Measurements from ENCODE around the gene C9orf153. TPM values are rescaled to one million over a fixed set of nuclear protein-coding genes. Genes with fewer than 3 reads are reported as not detected.

C9orf153 gene
- total and polyA plus RNA-seq, 2 of the 13 experiments (the other 11 are each of a cell fraction or from before 2014, with no cell fraction given): 0.17 to 0.44 TPM

DNA sequence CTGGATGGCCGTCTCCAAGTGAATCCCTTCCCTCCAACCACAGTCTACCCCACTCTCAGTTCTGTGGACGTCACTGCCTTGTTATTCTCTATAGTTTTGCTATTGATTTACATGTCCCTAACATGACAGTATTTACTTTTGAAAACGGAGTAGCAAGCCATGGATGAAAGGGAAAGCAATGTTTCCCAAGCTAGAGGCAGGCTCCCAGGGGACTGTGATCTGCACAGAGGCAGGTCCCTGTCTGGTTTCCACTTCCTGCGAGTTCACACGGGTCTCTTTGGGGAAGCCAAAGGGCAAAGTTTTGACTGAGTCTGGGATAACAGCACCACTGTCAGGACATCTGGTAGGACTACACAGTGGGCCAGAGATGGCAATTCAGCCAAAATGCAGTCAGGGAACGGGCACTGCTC lies 12.7 kb downstream of the C9orf153 start (continued):
- TF ChIP-seq GABPB1 (CRISPR knock-in tag; IDR thresholded peaks at IDR 0.05) (peak; percentile 22; the same call in 1 of the 2 replicates), LCORL (IDR thresholded peaks at IDR 0.05) (no peak), LCORL (CRISPR knock-in tag; IDR thresholded peaks at IDR 0.05) (peak; percentile 31; the same call in 1 of the 2 replicates), ZFYVE20 (CRISPR knock-in tag; IDR thresholded peaks at IDR 0.05; ENCODE audit: borderline replicate concordance, low read depth) (no peak), ZFP37 (CRISPR knock-in tag; IDR thresholded peaks at IDR 0.05; ENCODE audit: borderline replicate concordance) (no peak), ARNT2 (CRISPR knock-in tag; IDR thresholded peaks at IDR 0.05; ENCODE audit: low read depth) (no peak), SP1 (IDR thresholded peaks at IDR 0.05) (no peak), SP1 (CRISPR knock-in tag; IDR thresholded peaks at IDR 0.05) (no peak), SNAPC2 (CRISPR knock-in tag; IDR thresholded peaks at IDR 0.05) (no peak), ZFP90 (CRISPR knock-in tag; IDR thresholded peaks at IDR 0.05; ENCODE audit: borderline replicate concordance) (no peak), ARID2 (CRISPR knock-in tag; IDR thresholded peaks at IDR 0.05; ENCODE audit: borderline replicate concordance) (no peak), HHEX (CRISPR knock-in tag; IDR thresholded peaks at IDR 0.05) (no peak), ZNF292 (CRISPR knock-in tag; IDR thresholded peaks at IDR 0.05; ENCODE audit: borderline replicate concordance, low read depth) (peak; percentile 59; the same call in 1 of the 2 replicates), ETV5 (CRISPR knock-in tag; IDR thresholded peaks at IDR 0.05; ENCODE audit: borderline replicate concordance) (peak; percentile 44; the same call in 1 of the 2 replicates), HIVEP1 (CRISPR knock-in tag; IDR thresholded peaks at IDR 0.05) (no peak), NFIB (CRISPR knock-in tag; IDR thresholded peaks at IDR 0.05; ENCODE audit: borderline replicate concordance) (no peak)
- TF ChIP-seq, protein P1, sequence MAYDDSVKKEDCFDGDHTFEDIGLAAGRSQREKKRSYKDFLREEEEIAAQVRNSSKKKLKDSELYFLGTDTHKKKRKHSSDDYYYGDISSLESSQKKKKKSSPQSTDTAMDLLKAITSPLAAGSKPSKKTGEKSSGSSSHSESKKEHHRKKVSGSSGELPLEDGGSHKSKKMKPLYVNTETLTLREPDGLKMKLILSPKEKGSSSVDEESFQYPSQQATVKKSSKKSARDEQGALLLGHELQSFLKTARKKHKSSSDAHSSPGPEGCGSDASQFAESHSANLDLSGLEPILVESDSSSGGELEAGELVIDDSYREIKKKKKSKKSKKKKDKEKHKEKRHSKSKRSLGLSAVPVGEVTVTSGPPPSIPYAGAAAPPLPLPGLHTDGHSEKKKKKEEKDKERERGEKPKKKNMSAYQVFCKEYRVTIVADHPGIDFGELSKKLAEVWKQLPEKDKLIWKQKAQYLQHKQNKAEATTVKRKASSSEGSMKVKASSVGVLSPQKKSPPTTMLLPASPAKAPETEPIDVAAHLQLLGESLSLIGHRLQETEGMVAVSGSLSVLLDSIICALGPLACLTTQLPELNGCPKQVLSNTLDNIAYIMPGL (CRISPR knock-in tag; IDR thresholded peaks at IDR 0.05; ENCODE audit: borderline replicate concordance in 1 of 2, low read depth in 1 of 2): peak in 1 of 2 experiments; percentile 30; a peak in 2 of 4 replicates
- TF ChIP-seq, protein P2, sequence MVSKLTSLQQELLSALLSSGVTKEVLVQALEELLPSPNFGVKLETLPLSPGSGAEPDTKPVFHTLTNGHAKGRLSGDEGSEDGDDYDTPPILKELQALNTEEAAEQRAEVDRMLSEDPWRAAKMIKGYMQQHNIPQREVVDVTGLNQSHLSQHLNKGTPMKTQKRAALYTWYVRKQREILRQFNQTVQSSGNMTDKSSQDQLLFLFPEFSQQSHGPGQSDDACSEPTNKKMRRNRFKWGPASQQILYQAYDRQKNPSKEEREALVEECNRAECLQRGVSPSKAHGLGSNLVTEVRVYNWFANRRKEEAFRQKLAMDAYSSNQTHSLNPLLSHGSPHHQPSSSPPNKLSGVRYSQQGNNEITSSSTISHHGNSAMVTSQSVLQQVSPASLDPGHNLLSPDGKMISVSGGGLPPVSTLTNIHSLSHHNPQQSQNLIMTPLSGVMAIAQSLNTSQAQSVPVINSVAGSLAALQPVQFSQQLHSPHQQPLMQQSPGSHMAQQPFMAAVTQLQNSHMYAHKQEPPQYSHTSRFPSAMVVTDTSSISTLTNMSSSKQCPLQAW (CRISPR knock-in tag; IDR thresholded peaks at IDR 0.05): no peak
- TF ChIP-seq, protein P3, sequence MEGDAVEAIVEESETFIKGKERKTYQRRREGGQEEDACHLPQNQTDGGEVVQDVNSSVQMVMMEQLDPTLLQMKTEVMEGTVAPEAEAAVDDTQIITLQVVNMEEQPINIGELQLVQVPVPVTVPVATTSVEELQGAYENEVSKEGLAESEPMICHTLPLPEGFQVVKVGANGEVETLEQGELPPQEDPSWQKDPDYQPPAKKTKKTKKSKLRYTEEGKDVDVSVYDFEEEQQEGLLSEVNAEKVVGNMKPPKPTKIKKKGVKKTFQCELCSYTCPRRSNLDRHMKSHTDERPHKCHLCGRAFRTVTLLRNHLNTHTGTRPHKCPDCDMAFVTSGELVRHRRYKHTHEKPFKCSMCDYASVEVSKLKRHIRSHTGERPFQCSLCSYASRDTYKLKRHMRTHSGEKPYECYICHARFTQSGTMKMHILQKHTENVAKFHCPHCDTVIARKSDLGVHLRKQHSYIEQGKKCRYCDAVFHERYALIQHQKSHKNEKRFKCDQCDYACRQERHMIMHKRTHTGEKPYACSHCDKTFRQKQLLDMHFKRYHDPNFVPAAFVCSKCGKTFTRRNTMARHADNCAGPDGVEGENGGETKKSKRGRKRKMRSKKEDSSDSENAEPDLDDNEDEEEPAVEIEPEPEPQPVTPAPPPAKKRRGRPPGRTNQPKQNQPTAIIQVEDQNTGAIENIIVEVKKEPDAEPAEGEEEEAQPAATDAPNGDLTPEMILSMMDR (CRISPR knock-in tag; IDR thresholded peaks at IDR 0.05): peak; percentile 79
- TF ChIP-seq, protein P4, sequence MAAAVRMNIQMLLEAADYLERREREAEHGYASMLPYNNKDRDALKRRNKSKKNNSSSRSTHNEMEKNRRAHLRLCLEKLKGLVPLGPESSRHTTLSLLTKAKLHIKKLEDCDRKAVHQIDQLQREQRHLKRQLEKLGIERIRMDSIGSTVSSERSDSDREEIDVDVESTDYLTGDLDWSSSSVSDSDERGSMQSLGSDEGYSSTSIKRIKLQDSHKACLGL (CRISPR knock-in tag; IDR thresholded peaks at IDR 0.05): no peak
